CD4-positive, alpha-beta T cell treated with Interleukin-6 at 100 ng/mL for 8 hours (primary cell): Measurements from ENCODE around the gene RNF123.
"Not testable (repeated sequence)": the region's sequence is repeated elsewhere in the genome, so short reads cannot be mapped to it uniquely, and the experiment has no call there.

Experiments
- DNase-seq: peaks from one replicate; pipeline ENCODE4 v3.0.0-alpha.2; 2020; ENCODE audit warnings: mixed read lengths, low spot score

RNF123 gene

GRCh38 chr3:49681232-49681522, 8.2 kb upstream of the RNF123 start:
- DNase-seq, result no peak

- DNase-seq, result no peak
Measured at GRCh38 chr3:49681543-49681942, 7.8 kb upstream of the RNF123 start.

- DNase-seq, result no peak
Measured at GRCh38 chr3:49683162-49683561, 6.2 kb upstream of the RNF123 start.

GRCh38 chr3:49684453-49684852, 4.9 kb upstream of the RNF123 start:
- not testable (repeated sequence) for DNase-seq

GRCh38 chr3:49685103-49685502, 4.3 kb upstream of the RNF123 start:
- not testable (repeated sequence) for DNase-seq

GRCh38 chr3:49685846-49686245, 3.5 kb upstream of the RNF123 start:
- not testable (repeated sequence) for DNase-seq

- DNase-seq, result peak; percentile 26
Measured at GRCh38 chr3:49686346-49686745, 3.0 kb upstream of the RNF123 start.

GRCh38 chr3:49686769-49687423, 2.5 kb upstream of the RNF123 start:
- not testable (repeated sequence) for DNase-seq

GRCh38 chr3:49687424-49687795, 1.9 kb upstream of the RNF123 start:
- DNase-seq, result not testable (repeated sequence)

- DNase-seq, result not testable (repeated sequence)
Measured at GRCh38 chr3:49688338-49689045, 865 bp upstream of the RNF123 start.

- DNase-seq, result not testable (repeated sequence)
Measured at GRCh38 chr3:49689908-49690624, 709 bp downstream of the RNF123 start.

- not testable (repeated sequence) for DNase-seq
Measured at GRCh38 chr3:49690856-49691255, 1.5 kb downstream of the RNF123 start.

- not testable (repeated sequence) for DNase-seq
Measured at GRCh38 chr3:49691481-49691880, 2.1 kb downstream of the RNF123 start.

GRCh38 chr3:49694409-49695070, 5.2 kb downstream of the RNF123 start:
- DNase-seq, result not testable (repeated sequence)

- not testable (repeated sequence) for DNase-seq
Measured at GRCh38 chr3:49695350-49696015, 6.1 kb downstream of the RNF123 start.

- no peak for DNase-seq
Measured at GRCh38 chr3:49699281-49699979, 10.1 kb downstream of the RNF123 start.

GRCh38 chr3:49700014-49700413, 10.7 kb downstream of the RNF123 start:
- DNase-seq, result no peak

- DNase-seq, result no peak
Measured at GRCh38 chr3:49700453-49701128, 11.2 kb downstream of the RNF123 start.

GRCh38 chr3:49701388-49702077, 12.2 kb downstream of the RNF123 start:
- DNase-seq, result no peak

GRCh38 chr3:49702672-49703071, 13.3 kb downstream of the RNF123 start:
- no peak for DNase-seq
